Activated T-cell treated with anti-CD3 and anti-CD28 coated beads, Interleukin-2, amount 50 U/mL, for 72 hours (primary cell): Measurements from ENCODE around the gene GOLGA6L25. TPM values are rescaled to one million over a fixed set of nuclear protein-coding genes. Genes with fewer than 3 reads are reported as not detected.

Experiments
- total RNA-seq, 2 donors: library from RNA; stranded (reverse); gene quantifications; one replicate each; pipeline ENCODE4 v1.2.3, GENCODE V29; 2022

The GOLGA6L25 gene
- total RNA-seq, 2 donors from 2014 or later = not detected

Other genes starting within 250 kb of the GOLGA6L25 start
- 10 to 100 TPM; 36.7 to 42.9 TPM for gene HERC2, start 231.4 kb upstream of the GOLGA6L25 start, total RNA-seq
- gene GOLGA6L24, start 195.5 kb upstream of the GOLGA6L25 start, total RNA-seq = not detected
- not detected for gene GOLGA8F, start 174.9 kb upstream of the GOLGA6L25 start, total RNA-seq
- gene GOLGA8G, start 20.6 kb upstream of the GOLGA6L25 start, total RNA-seq = not detected
- gene GOLGA8M, start 158.9 kb downstream of the GOLGA6L25 start, total RNA-seq = under 1 TPM in 1 of 2 donors, not detected in 1; 0.89 TPM